ENCODE data around the gene PALM. TPM values are rescaled to one million over a fixed set of nuclear protein-coding genes. Genes with fewer than 3 reads are reported as not detected.
A peak's percentile ranks its signal among the peaks of the same experiment; 100 is the strongest.

The PALM gene
- total and polyA plus RNA-seq, 4 experiments from 2014 or later: not detected

- POLR2A ChIA-PET (ENCODE audit: partially characterized antibody): interaction anchor here (0.8 to 2.6 kb wide), 5 partner anchors 17 to 473 kb away, joined by 3 to 7 read pairs (median 4); partner anchors contain the start of genes CIRBP and WDR18
Measured at GRCh38 chr19:795691-796581, 87.2 kb downstream of the PALM start.

DNA sequence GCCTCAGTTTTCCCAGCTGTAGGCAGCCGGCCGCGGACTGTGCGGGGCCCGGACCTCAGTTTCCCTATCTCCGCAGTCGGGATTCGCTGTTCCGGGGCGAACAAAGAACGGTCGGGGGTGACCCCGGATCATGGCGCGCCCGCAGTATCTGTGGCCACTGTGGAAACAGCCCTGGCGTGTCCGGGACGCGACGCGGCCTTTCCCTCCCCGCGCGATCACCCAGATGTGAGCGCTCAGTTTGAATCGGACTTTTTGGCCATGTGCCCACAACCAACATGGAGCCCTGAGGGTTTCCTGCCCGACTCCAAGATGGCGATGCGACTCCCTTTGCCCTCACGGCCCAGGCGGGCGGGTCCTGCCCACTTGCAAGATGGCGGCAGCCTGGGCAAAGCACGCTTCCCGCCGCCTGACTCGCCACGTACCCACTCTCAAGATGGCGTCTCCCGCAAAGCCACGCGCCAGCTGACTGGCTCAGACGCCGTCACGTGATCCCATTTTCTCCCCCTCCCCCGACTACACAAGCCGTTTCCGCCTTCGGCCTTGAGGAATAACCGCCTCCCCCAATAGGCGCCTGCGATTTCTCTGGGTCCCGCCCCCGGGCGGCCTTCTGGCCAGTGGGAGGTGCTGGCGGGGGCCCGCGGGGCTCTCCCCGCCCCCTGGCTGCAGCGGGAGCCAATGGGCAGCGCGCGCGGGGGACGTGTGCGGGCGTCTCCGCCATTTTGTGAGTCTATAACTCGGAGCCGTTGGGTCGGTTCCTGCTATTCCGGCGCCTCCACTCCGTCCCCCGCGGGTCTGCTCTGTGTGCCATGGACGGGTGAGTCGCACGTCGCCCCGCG is 88.2 kb downstream of the PALM start, which contains the start of gene PTBP1:
TSS of gene PTBP1 (plus strand) at position 761 of the 836 bp plus-strand sequence. CDS start at position 807, 46 bp downstream.
- peak within 1 kb of the TSS; percentile 90 to 96 (median 93) for H3K27ac Mint-ChIP-seq
- peaks cover 0 to 28% of the 10 kb centered on the region in 2 donors for H3K36me3 Mint-ChIP-seq
- peak; percentile 99 to 100 (median 100) for DNase-seq
- peak within 1 kb of the TSS; percentile 66 to 74 for H3K4me3 ChIP-seq (ENCODE audit: low read length in 2 of 2)
- H3K27me3 ChIP-seq (ENCODE audit: insufficient read depth, low read length): no peaks in the 10 kb centered on the region
- no peaks in the 10 kb centered on the region for H3K27me3 Mint-ChIP-seq
- no peaks in the 10 kb centered on the region for H3K9me3 ChIP-seq (ENCODE audit: control insufficient read depth in 1 of 2, low read length in 2 of 2)
- peak within 1 kb of the TSS; percentile 92 to 96 (median 94) for H3K4me3 Mint-ChIP-seq
- H3K9me3 Mint-ChIP-seq: no peaks in the 10 kb centered on the region
- no peaks in the 10 kb centered on the region for H3K36me3 ChIP-seq (ENCODE audit: insufficient read depth, low read length)
- CTCF ChIA-PET (ENCODE audit: partially characterized antibody): interaction anchor here (1.8 kb wide), 1 partner anchor 27 kb away, joined by 4 read pairs; no protein-coding TSS in a partner anchor
- intact Hi-C loops (cut with micrococcal nuclease): loop anchor here (1.0 to 10.0 kb wide), 10 partner anchors 112 to 1065 kb away; partner anchors contain the start of genes ATP5F1D, BSG, CIRBP and DAZAP1
- H3K4me1 ChIP-seq (ENCODE audit: insufficient read depth, low read length): peaks cover 39% of the 10 kb centered on the region
- peaks cover 16 to 40% (median 27%) of the 10 kb centered on the region in 4 donors for H3K4me1 Mint-ChIP-seq
- H3K27ac ChIP-seq (ENCODE audit: low read depth, low read length): peak within 1 kb of the TSS; percentile 67
- POLR2A ChIA-PET (ENCODE audit: partially characterized antibody): interaction anchor here (0.6 to 3.1 kb wide), 12 partner anchors 13 to 472 kb away, joined by 3 to 11 read pairs (median 4); partner anchors contain the start of gene CIRBP

More at GRCh38 chr19:795691-796581, 87.2 kb downstream of the PALM start:
- H3K36me3 Mint-ChIP-seq: peaks cover 0 to 21% of the 10 kb centered on the region in 2 donors
- Histone ChIP-seq H3K4me1 (ENCODE audit: insufficient read depth, low read length) (peaks cover 29% of the 10 kb centered on the region), H3K27me3 (ENCODE audit: insufficient read depth, low read length) (no peaks in the 10 kb centered on the region), H3K27ac (ENCODE audit: low read depth, low read length) (peak overlapping the region; percentile 61), H3K4me3 (ENCODE audit: low read length in 2 of 2) (peak overlapping the region; percentile 65 to 66), H3K9me3 (ENCODE audit: control insufficient read depth in 1 of 2, low read length in 2 of 2) (no peaks in the 10 kb centered on the region), H3K36me3 (ENCODE audit: insufficient read depth, low read length) (no peaks in the 10 kb centered on the region)
- intact Hi-C loops (cut with micrococcal nuclease): loop anchor here (2.0 to 10.0 kb wide), 3 partner anchors 449 to 1066 kb away; partner anchors contain the start of genes ATP5F1D, CIRBP, KLF16 and MIDN
- no peak overlapping the region for H3K27ac Mint-ChIP-seq
- H3K27me3 Mint-ChIP-seq: no peaks in the 10 kb centered on the region
- peaks cover 14 to 30% (median 21%) of the 10 kb centered on the region in 4 donors for H3K4me1 Mint-ChIP-seq
- no peak for DNase-seq
- H3K9me3 Mint-ChIP-seq: no peaks in the 10 kb centered on the region
- H3K4me3 Mint-ChIP-seq: peak overlapping the region in 2 of 8 donors; percentile 46 to 96
- CTCF ChIA-PET (ENCODE audit: partially characterized antibody): interaction anchor here (0.5 to 1.8 kb wide), 2 partner anchors 23 to 26 kb away, joined by 3 to 4 read pairs; no protein-coding TSS in a partner anchor

Other genes starting within 250 kb of the PALM start
- gene SHC2, start 247.9 kb upstream of the PALM start, total RNA-seq: under 1 TPM; 0.55 to 0.64 TPM
- not detected for gene SHC2, start 247.9 kb upstream of the PALM start, polyA plus RNA-seq
- 1 to 10 TPM; 1.5 to 1.9 TPM for gene MADCAM1, start 212.4 kb upstream of the PALM start, total RNA-seq
- under 1 TPM; 0.11 to 0.24 TPM for gene MADCAM1, start 212.4 kb upstream of the PALM start, polyA plus RNA-seq
- 10 to 100 TPM; 31.8 to 32.0 TPM for gene TPGS1, start 201.4 kb upstream of the PALM start, total RNA-seq
- 10 to 100 TPM; 22.2 to 37.6 TPM for gene TPGS1, start 201.4 kb upstream of the PALM start, polyA plus RNA-seq
- gene CDC34, start 177.2 kb upstream of the PALM start, total RNA-seq: 10 to 100 TPM; 44.4 to 46.6 TPM
- 10 to 100 TPM; 26.7 to 44.0 TPM for gene CDC34, start 177.2 kb upstream of the PALM start, polyA plus RNA-seq
- 10 to 100 TPM; 25.5 to 28.7 TPM for gene GZMM, start 164.9 kb upstream of the PALM start, total RNA-seq
- gene GZMM, start 164.9 kb upstream of the PALM start, polyA plus RNA-seq: 100 to 1,000 TPM in 1 of 2 donors, 10 to 100 TPM in 1; 82.1 to 122 TPM
- gene BSG, start 136.3 kb upstream of the PALM start, total RNA-seq: 100 to 1,000 TPM; 150 to 151 TPM
- 100 to 1,000 TPM; 332 to 346 TPM for gene BSG, start 136.3 kb upstream of the PALM start, polyA plus RNA-seq
- gene HCN2, start 119.1 kb upstream of the PALM start, total RNA-seq: 1 to 10 TPM; 2.5 to 2.9 TPM
- gene HCN2, start 119.1 kb upstream of the PALM start, polyA plus RNA-seq: not detected
- 100 to 1,000 TPM in 1 of 2 experiments, 10 to 100 TPM in 1; 98.9 to 103 TPM for gene POLRMT, start 75.4 kb upstream of the PALM start, total RNA-seq
- gene POLRMT, start 75.4 kb upstream of the PALM start, polyA plus RNA-seq: 10 to 100 TPM; 31.6 to 58.4 TPM
- gene FGF22, start 69.1 kb upstream of the PALM start, total RNA-seq: 1 to 10 TPM; 1.8 to 1.9 TPM
- gene FGF22, start 69.1 kb upstream of the PALM start, polyA plus RNA-seq: not detected
- gene RNF126, start 45.7 kb upstream of the PALM start, total RNA-seq: 100 to 1,000 TPM; 105 to 112 TPM
- gene RNF126, start 45.7 kb upstream of the PALM start, polyA plus RNA-seq: 10 to 100 TPM; 82.3 to 95.6 TPM
- 1 to 10 TPM; 2.9 to 3.4 TPM for gene FSTL3, start 32.5 kb upstream of the PALM start, total RNA-seq
- 1 to 10 TPM; 2.0 to 2.1 TPM for gene FSTL3, start 32.5 kb upstream of the PALM start, polyA plus RNA-seq
- gene PRSS57, start 13.5 kb upstream of the PALM start, total RNA-seq: not detected
- gene PRSS57, start 13.5 kb upstream of the PALM start, polyA plus RNA-seq: not detected
- gene MISP, start 42.2 kb downstream of the PALM start, total RNA-seq: not detected
- not detected for gene MISP, start 42.2 kb downstream of the PALM start, polyA plus RNA-seq
- 100 to 1,000 TPM; 315 TPM for gene PTBP1, start 88.5 kb downstream of the PALM start, total RNA-seq
- gene PTBP1, start 88.5 kb downstream of the PALM start, polyA plus RNA-seq: 100 to 1,000 TPM in 1 of 2 donors, 10 to 100 TPM in 1; 67.7 to 177 TPM
- not detected for gene PLPPR3, start 113.0 kb downstream of the PALM start, total RNA-seq
- not detected for gene PLPPR3, start 113.0 kb downstream of the PALM start, polyA plus RNA-seq
- not detected for gene AZU1, start 118.9 kb downstream of the PALM start, total RNA-seq
- not detected for gene AZU1, start 118.9 kb downstream of the PALM start, polyA plus RNA-seq
- not detected for gene PRTN3, start 132.1 kb downstream of the PALM start, total RNA-seq
- gene PRTN3, start 132.1 kb downstream of the PALM start, polyA plus RNA-seq: not detected
- gene ELANE, start 143.4 kb downstream of the PALM start, total RNA-seq: not detected
- gene ELANE, start 143.4 kb downstream of the PALM start, polyA plus RNA-seq: not detected
- 1 to 10 TPM in 1 of 2 experiments, under 1 TPM in 1; 0.91 to 1.1 TPM for gene CFD, start 150.7 kb downstream of the PALM start, total RNA-seq
- 1 to 10 TPM in 1 of 2 donors, not detected in 1; 4.8 TPM for gene CFD, start 150.7 kb downstream of the PALM start, polyA plus RNA-seq
- 10 to 100 TPM; 68.3 to 71.7 TPM for gene MED16, start 184.3 kb downstream of the PALM start, total RNA-seq
- gene MED16, start 184.3 kb downstream of the PALM start, polyA plus RNA-seq: 100 to 1,000 TPM in 1 of 2 donors, 10 to 100 TPM in 1; 48.6 to 125 TPM
- not detected for gene RNU6-9, start 184.5 kb downstream of the PALM start, total RNA-seq
- not detected for gene RNU6-9, start 184.5 kb downstream of the PALM start, polyA plus RNA-seq
- gene R3HDM4, start 204.3 kb downstream of the PALM start, total RNA-seq: 100 to 1,000 TPM; 153 to 160 TPM
- 100 to 1,000 TPM; 203 to 230 TPM for gene R3HDM4, start 204.3 kb downstream of the PALM start, polyA plus RNA-seq
- 1 to 10 TPM in 1 of 2 experiments, under 1 TPM in 1; 0.79 to 1.2 TPM for gene KISS1R, start 208.4 kb downstream of the PALM start, total RNA-seq
- gene KISS1R, start 208.4 kb downstream of the PALM start, polyA plus RNA-seq: under 1 TPM; 0.59 TPM
- 1 to 10 TPM; 9.2 to 9.6 TPM for gene ARID3A, start 217.1 kb downstream of the PALM start, total RNA-seq
- 1 to 10 TPM in 1 of 2 donors, under 1 TPM in 1; 0.27 to 1.1 TPM for gene ARID3A, start 217.1 kb downstream of the PALM start, polyA plus RNA-seq